Breast epithelium (tissue), 4 donors: Measurements from ENCODE around the gene SCN5A. TPM values are rescaled to one million over a fixed set of nuclear protein-coding genes. Genes with fewer than 3 reads are reported as not detected.

Experiments used
- DNase-seq, 2 donors: peaks; one replicate each; pipeline ENCODE4 v3.0.0-alpha.2; 2019; ENCODE audit warnings: low spot score in 2 of 2
- H3K27ac ChIP-seq, 2 donors: fragments of 200-600 bp; sonication (generic) in 1 of 2; one replicate each; pipeline ENCODE4 v1.5.1; 2016 to 2019; ENCODE audit warnings: mild to moderate bottlenecking in 1 of 2
- H3K27me3 ChIP-seq, 2 donors: fragments of 200-600 bp; sonication (generic) in 1 of 2; one replicate each; pipeline versions ENCODE4 v1.5.1 to v1.6.0; 2017 to 2019; ENCODE audit warnings: control low read depth in 1 of 2, mild to moderate bottlenecking in 1 of 2
- H3K36me3 ChIP-seq: fragments of 200-600 bp; one replicate; pipeline ENCODE4 v1.5.1; 2019
- H3K4me1 ChIP-seq, 2 donors: fragments of 200-600 bp; sonication (generic); one replicate each; pipeline ENCODE4 v1.5.1; 2016 to 2019; ENCODE audit warnings: control low read depth in 1 of 2
- H3K4me3 ChIP-seq, 3 donors: fragments of 200-600 bp; sonication (generic); 1 replicate in 2 of 3; 2 replicates in 1 of 3; pipeline ENCODE4 v1.5.1; 2016 to 2019; ENCODE audit warnings: mild to moderate bottlenecking in 3 of 3, moderate library complexity in 2 of 3
- H3K9me3 ChIP-seq, 2 donors: fragments of 200-600 bp; sonication (generic) in 1 of 2; one replicate each; pipeline ENCODE4 v1.5.1; 2016 to 2019; ENCODE audit warnings: control low read depth in 1 of 2
- POLR2A ChIP-seq: fragments of 450-650 bp; IDR thresholded peaks from one replicate; pipeline ENCODE4 v1.6.1; 2016; ENCODE audit warnings: antibody characterized with exemption, mild to moderate bottlenecking, moderate library complexity
- POLR2AphosphoS5 ChIP-seq, 3 donors: sonication (generic); formaldehyde crosslinking; IDR thresholded peaks; one replicate each; pipeline ENCODE4 v1.6.1; 2017; ENCODE audit warnings: antibody characterized with exemption in 3 of 3
- intact Hi-C: fragments of 100-400 bp; cut with DNase I; formaldehyde crosslinking; loops from one replicate; pipeline ENCODE4 v1.15.1; 2023; ENCODE audit warnings: low total_unique reads
- total RNA-seq, 3 donors: library from RNA; depleted of rRNA; stranded (reverse); fragments of >200 nt; gene quantifications; one replicate each; pipeline ENCODE4 v1.1.0, GENCODE V29; 2016
- TF ChIP-seq, protein P1 (sequence below), 3 donors: fragments of 450-650 bp; IDR thresholded peaks; one replicate each; pipeline ENCODE4 v1.5.1; 2016 to 2017; ENCODE audit warnings: antibody characterized with exemption in 3 of 3, mild to moderate bottlenecking in 3 of 3, moderate library complexity in 3 of 3

SCN5A gene
- total RNA-seq, 3 donors from 2014 or later, result under 0.01 to 0.33 (median 0.29) TPM

DNA sequence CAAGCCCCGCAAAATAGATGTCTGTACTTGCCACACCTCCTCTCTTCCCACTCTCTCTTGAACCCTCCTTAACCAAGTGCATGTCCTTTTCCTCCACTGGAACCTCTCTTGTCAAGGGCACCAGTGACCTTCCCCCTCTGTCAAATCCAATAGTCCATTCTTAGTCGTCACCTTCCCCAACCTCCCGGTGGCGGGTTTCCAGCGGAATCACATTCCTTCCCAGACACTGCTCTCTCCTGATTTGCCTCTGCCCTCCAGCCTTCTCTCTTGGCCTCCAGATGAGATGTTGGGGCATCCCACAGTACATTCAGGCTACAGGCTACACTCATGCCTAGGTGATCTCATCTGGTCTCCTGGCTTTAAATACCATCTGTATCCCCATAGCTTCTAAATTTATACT is 31.1 kb downstream of the SCN5A start:
- TF ChIP-seq POLR2A (no peak), POLR2AphosphoS5 (IDR thresholded peaks at IDR 0.05) (no peak)
- TF ChIP-seq, protein P1, sequence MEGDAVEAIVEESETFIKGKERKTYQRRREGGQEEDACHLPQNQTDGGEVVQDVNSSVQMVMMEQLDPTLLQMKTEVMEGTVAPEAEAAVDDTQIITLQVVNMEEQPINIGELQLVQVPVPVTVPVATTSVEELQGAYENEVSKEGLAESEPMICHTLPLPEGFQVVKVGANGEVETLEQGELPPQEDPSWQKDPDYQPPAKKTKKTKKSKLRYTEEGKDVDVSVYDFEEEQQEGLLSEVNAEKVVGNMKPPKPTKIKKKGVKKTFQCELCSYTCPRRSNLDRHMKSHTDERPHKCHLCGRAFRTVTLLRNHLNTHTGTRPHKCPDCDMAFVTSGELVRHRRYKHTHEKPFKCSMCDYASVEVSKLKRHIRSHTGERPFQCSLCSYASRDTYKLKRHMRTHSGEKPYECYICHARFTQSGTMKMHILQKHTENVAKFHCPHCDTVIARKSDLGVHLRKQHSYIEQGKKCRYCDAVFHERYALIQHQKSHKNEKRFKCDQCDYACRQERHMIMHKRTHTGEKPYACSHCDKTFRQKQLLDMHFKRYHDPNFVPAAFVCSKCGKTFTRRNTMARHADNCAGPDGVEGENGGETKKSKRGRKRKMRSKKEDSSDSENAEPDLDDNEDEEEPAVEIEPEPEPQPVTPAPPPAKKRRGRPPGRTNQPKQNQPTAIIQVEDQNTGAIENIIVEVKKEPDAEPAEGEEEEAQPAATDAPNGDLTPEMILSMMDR (IDR thresholded peaks at IDR 0.05), result no peak
- Histone ChIP-seq H3K4me3 (no peak overlapping the region), H3K36me3 (no peaks in the 10 kb centered on the region), H3K4me1 (no peaks in the 10 kb centered on the region), H3K27ac (no peak overlapping the region), H3K27me3 (no peaks in the 10 kb centered on the region), H3K9me3 (no peaks in the 10 kb centered on the region)
- intact Hi-C loops, result no loop called here
- DNase-seq, result no peak

DNA sequence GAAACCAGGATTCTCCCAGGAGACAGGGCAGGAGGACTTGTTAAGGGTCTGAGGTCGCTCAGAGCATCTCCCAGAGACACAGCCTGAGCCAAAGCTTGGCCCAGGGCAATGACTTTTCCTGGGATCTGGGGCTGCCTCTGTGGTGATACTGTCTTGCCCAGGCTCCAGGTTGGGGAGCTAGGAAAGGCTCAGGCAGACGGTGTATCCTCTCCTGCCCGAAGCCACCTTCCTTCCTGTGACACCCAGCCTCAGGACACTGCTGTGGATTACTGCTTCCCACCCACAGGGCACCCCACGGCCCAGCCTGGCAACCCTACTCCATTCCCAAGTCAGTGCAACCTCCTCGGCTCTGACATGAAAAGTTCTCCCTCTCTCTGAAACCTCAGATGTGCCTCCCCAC is 31.9 kb downstream of the SCN5A start:
- intact Hi-C loops, result no loop called here
- no peaks in the 10 kb centered on the region for H3K36me3 ChIP-seq
- DNase-seq, result no peak
- no peaks in the 10 kb centered on the region for H3K9me3 ChIP-seq
- H3K27ac ChIP-seq, result no peak overlapping the region
- H3K4me1 ChIP-seq, result no peaks in the 10 kb centered on the region
- H3K4me3 ChIP-seq, result no peak overlapping the region
- H3K27me3 ChIP-seq, result no peaks in the 10 kb centered on the region
- no peak for TF ChIP-seq POLR2A
- TF ChIP-seq, protein P1 (IDR thresholded peaks at IDR 0.05), result no peak
- no peak for TF ChIP-seq POLR2AphosphoS5 (IDR thresholded peaks at IDR 0.05)

DNA sequence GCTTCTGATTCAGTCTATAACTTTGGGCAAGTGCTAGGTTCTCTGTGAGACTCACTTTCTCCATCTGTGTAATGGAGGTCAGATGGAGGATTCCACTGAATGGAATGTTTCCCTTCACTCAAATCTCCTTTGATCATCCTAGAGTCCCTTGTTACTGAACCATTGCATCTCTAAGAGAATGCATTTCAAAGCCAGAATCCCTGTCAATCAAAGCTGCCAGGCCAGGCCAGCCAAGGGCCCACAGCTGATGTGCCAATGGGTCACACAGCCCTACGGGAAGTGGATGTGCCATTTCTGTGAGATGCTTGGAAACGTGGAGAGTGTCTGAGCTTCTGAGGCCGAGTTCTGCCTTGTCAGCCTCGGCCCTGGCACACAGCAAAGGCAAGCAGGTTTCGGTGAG is 32.4 kb downstream of the SCN5A start:
- no peak overlapping the region for H3K4me3 ChIP-seq
- H3K9me3 ChIP-seq, result no peaks in the 10 kb centered on the region
- no peak overlapping the region for H3K27ac ChIP-seq
- H3K36me3 ChIP-seq, result no peaks in the 10 kb centered on the region
- H3K27me3 ChIP-seq, result no peaks in the 10 kb centered on the region
- TF ChIP-seq POLR2A (no peak), POLR2AphosphoS5 (IDR thresholded peaks at IDR 0.05) (no peak)
- TF ChIP-seq, protein P1 (IDR thresholded peaks at IDR 0.05), result no peak
- DNase-seq, result no peak
- no peaks in the 10 kb centered on the region for H3K4me1 ChIP-seq
- intact Hi-C loops, result no loop called here

DNA sequence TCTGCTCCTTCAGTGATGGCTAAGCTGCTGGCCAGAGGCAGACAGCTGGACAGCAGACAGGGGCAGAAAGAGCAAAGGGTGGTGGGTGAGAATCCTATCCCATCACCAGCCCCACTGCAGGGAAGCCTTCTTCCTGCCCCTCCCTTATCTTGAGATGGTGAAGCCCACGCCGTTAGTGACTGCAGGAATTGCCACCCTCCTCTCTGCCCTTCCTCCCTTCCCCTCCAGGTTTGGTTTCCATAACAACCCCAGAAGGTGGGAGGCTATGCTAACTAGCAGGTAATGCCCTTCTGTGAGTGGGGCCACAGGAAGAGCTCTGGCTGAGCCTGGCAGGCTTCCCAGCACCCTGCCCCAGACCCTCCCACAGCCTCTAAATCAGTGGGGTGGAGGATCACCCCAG is 32.8 kb downstream of the SCN5A start:
- Histone ChIP-seq H3K4me3 (no peak overlapping the region), H3K27me3 (no peaks in the 10 kb centered on the region), H3K36me3 (no peaks in the 10 kb centered on the region), H3K4me1 (no peaks in the 10 kb centered on the region), H3K9me3 (no peaks in the 10 kb centered on the region), H3K27ac (no peak overlapping the region)
- no peak for DNase-seq
- no peak for TF ChIP-seq POLR2AphosphoS5 (IDR thresholded peaks at IDR 0.05)
- TF ChIP-seq, protein P1 (IDR thresholded peaks at IDR 0.05), result no peak
- TF ChIP-seq POLR2A, result no peak
- intact Hi-C loops, result no loop called here

DNA sequence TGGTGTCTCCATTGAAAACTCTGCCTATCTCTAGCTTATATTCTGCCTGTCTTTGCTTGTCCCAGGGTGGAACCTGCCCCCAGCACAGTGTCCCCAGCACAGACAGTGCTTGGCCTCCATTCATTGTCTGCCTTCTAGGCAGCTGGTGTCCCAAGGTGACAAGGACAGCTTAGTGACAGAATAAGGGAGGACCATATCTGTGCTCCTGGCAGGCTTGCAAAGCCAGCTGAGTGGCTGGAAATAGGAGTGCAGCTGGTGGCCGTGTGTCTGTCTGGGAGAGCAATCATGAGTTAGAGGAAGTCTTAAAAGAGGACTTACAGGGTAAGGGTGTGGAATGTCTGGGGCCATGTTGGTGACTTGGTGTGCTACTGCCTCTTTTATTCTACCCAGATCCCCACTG is 33.4 kb downstream of the SCN5A start:
- no peak for DNase-seq
- Histone ChIP-seq H3K36me3 (no peaks in the 10 kb centered on the region), H3K4me1 (no peaks in the 10 kb centered on the region), H3K4me3 (no peak overlapping the region), H3K27me3 (no peaks in the 10 kb centered on the region), H3K27ac (no peak overlapping the region), H3K9me3 (no peaks in the 10 kb centered on the region)
- no peak for TF ChIP-seq POLR2A
- no peak for TF ChIP-seq POLR2AphosphoS5 (IDR thresholded peaks at IDR 0.05)
- TF ChIP-seq, protein P1 (IDR thresholded peaks at IDR 0.05), result no peak
- intact Hi-C loops, result no loop called here
